ENCODE data around the gene TFG. TPM values are rescaled to one million over a fixed set of nuclear protein-coding genes. Genes with fewer than 3 reads are reported as not detected.
A peak's percentile ranks its signal among the peaks of the same experiment; 100 is the strongest.

Gene TFG
- total RNA-seq, 6 experiments from 2014 or later = 127 to 147 (median 133) TPM

- Mint-ChIP-seq H3K4me1 (ENCODE audit: low read depth) (peaks cover 50% of the 10 kb centered on the region), H3K27me3 (ENCODE audit: insufficient read depth) (no peaks in the 10 kb centered on the region; the same call in 1 of the 2 replicates), H3K27ac (no peak overlapping the region; the same call in 1 of the 2 replicates), H3K4me3 (no peak overlapping the region), H3K9me3 (no peaks in the 10 kb centered on the region), H3K36me3 (ENCODE audit: low read depth) (peaks cover 5% of the 10 kb centered on the region; the same call in 1 of the 2 replicates)
- TF ChIP-seq CTCF (IDR thresholded peaks at IDR 0.05) = no peak
- no peak for DNase-seq
These were observed 66.4 kb downstream of the TFG start for GRCh38 chr3:100775669-100776068.

- no peak for TF ChIP-seq CTCF (IDR thresholded peaks at IDR 0.05)
- H3K27me3 Mint-ChIP-seq (ENCODE audit: insufficient read depth) = no peaks in the 10 kb centered on the region; the same call in 1 of the 2 replicates
- H3K9me3 Mint-ChIP-seq = no peaks in the 10 kb centered on the region
- H3K4me3 Mint-ChIP-seq = no peak overlapping the region
- DNase-seq = no peak
- H3K36me3 Mint-ChIP-seq (ENCODE audit: low read depth) = peaks cover 5% of the 10 kb centered on the region; the same call in 1 of the 2 replicates
- H3K4me1 Mint-ChIP-seq (ENCODE audit: low read depth) = peaks cover 56% of the 10 kb centered on the region
- peak overlapping the region; percentile 16; the same call in 1 of the 2 replicates for H3K27ac Mint-ChIP-seq
These were observed 66.9 kb downstream of the TFG start for GRCh38 chr3:100776097-100776729.

GRCh38 chr3:100776746-100777145, 67.5 kb downstream of the TFG start:
- TF ChIP-seq CTCF (IDR thresholded peaks at IDR 0.05) = peak; percentile 31
- Mint-ChIP-seq H3K4me1 (ENCODE audit: low read depth) (peaks cover 61% of the 10 kb centered on the region), H3K4me3 (no peak overlapping the region), H3K27me3 (ENCODE audit: insufficient read depth) (no peaks in the 10 kb centered on the region; the same call in 1 of the 2 replicates), H3K36me3 (ENCODE audit: low read depth) (peaks cover 5% of the 10 kb centered on the region; the same call in 1 of the 2 replicates), H3K27ac (peak overlapping the region; percentile 80), H3K9me3 (no peaks in the 10 kb centered on the region)
- DNase-seq = no peak

- H3K9me3 Mint-ChIP-seq = no peaks in the 10 kb centered on the region
- H3K4me1 Mint-ChIP-seq (ENCODE audit: low read depth) = peaks cover 66% of the 10 kb centered on the region
- no peak overlapping the region for H3K4me3 Mint-ChIP-seq
- DNase-seq = peak; percentile 52
- no peaks in the 10 kb centered on the region; the same call in none of the 2 replicates for H3K27me3 Mint-ChIP-seq (ENCODE audit: insufficient read depth)
- peaks cover 4% of the 10 kb centered on the region; the same call in 1 of the 2 replicates for H3K36me3 Mint-ChIP-seq (ENCODE audit: low read depth)
- H3K27ac Mint-ChIP-seq = peak overlapping the region; percentile 80
- TF ChIP-seq CTCF (IDR thresholded peaks at IDR 0.05) = no peak
These were observed 68.0 kb downstream of the TFG start for GRCh38 chr3:100777271-100777670.

GRCh38 chr3:100779480-100779879, 70.2 kb downstream of the TFG start:
- H3K27me3 Mint-ChIP-seq (ENCODE audit: insufficient read depth) = no peaks in the 10 kb centered on the region; the same call in none of the 2 replicates
- peaks cover 1% of the 10 kb centered on the region; the same call in 1 of the 2 replicates for H3K36me3 Mint-ChIP-seq (ENCODE audit: low read depth)
- no peak for TF ChIP-seq CTCF (IDR thresholded peaks at IDR 0.05)
- H3K4me3 Mint-ChIP-seq = no peak overlapping the region
- no peak overlapping the region for H3K27ac Mint-ChIP-seq
- H3K4me1 Mint-ChIP-seq (ENCODE audit: low read depth) = peaks cover 80% of the 10 kb centered on the region
- no peak for DNase-seq
- H3K9me3 Mint-ChIP-seq = peaks cover 2% of the 10 kb centered on the region; the same call in 1 of the 2 replicates

All from HFFc6 (cell line).